Measurements from ENCODE around the gene ZNF536. TPM values are rescaled to one million over a fixed set of nuclear protein-coding genes. Genes with fewer than 3 reads are reported as not detected.

ZNF536 gene
- total RNA-seq, 1 experiment from 2014 or later, result 0.05 TPM

DNA sequence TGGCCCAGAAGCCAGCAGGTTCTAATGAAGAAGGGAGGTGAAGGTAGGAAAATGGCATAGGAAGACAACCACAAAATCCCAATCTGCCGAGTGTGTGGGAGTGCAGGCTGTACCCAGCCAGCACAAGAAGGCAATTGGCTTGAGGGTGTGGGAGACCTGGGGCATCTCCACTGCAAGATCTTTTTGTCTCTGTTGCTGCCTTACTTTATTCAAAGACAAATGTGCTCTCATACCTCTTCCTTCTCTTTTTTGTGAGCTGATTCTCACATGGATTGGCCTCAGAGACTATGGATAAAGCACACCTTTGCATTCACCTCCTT, 183.6 kb downstream of the ZNF536 start:
- Histone ChIP-seq H3K4me1 (ENCODE audit: control insufficient read depth, insufficient read depth, low read length) (no peaks in the 10 kb centered on the region), H3K4me3 (ENCODE audit: low read depth in 2 of 2, low read length in 2 of 2) (no peak overlapping the region), H3K27ac (ENCODE audit: low read length) (no peak overlapping the region), H3K27me3 (ENCODE audit: control insufficient read depth, insufficient read depth, low read length) (peaks cover 32% of the 10 kb centered on the region), H3K9me3 (ENCODE audit: control insufficient read depth, insufficient read depth, low read depth, low read length) (no peaks in the 10 kb centered on the region), H3K36me3 (ENCODE audit: control insufficient read depth, insufficient read depth, low read length) (no peaks in the 10 kb centered on the region)
- ChIA-PET CTCF (interaction anchor here (0.6 kb wide), 1 partner anchor 33 kb away, joined by 3 read pairs; no protein-coding TSS in a partner anchor), POLR2A (no interaction called here)
- DNase-seq (ENCODE audit: low read depth, low spot score) (no peak), ATAC-seq (no peak)
- TF ChIP-seq POLR2AphosphoS5 (IDR thresholded peaks at IDR 0.05; ENCODE audit: low read depth, low read length) (no peak), TCF7L2 (IDR thresholded peaks at IDR 0.05; ENCODE audit: low read depth, low read length) (no peak), SIN3A (IDR thresholded peaks at IDR 0.05; ENCODE audit: borderline replicate concordance, insufficient read depth, low read depth, low read length) (no peak)
- TF ChIP-seq, protein P1, sequence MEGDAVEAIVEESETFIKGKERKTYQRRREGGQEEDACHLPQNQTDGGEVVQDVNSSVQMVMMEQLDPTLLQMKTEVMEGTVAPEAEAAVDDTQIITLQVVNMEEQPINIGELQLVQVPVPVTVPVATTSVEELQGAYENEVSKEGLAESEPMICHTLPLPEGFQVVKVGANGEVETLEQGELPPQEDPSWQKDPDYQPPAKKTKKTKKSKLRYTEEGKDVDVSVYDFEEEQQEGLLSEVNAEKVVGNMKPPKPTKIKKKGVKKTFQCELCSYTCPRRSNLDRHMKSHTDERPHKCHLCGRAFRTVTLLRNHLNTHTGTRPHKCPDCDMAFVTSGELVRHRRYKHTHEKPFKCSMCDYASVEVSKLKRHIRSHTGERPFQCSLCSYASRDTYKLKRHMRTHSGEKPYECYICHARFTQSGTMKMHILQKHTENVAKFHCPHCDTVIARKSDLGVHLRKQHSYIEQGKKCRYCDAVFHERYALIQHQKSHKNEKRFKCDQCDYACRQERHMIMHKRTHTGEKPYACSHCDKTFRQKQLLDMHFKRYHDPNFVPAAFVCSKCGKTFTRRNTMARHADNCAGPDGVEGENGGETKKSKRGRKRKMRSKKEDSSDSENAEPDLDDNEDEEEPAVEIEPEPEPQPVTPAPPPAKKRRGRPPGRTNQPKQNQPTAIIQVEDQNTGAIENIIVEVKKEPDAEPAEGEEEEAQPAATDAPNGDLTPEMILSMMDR (IDR thresholded peaks at IDR 0.05), result no peak
- TF ChIP-seq, protein P2, sequence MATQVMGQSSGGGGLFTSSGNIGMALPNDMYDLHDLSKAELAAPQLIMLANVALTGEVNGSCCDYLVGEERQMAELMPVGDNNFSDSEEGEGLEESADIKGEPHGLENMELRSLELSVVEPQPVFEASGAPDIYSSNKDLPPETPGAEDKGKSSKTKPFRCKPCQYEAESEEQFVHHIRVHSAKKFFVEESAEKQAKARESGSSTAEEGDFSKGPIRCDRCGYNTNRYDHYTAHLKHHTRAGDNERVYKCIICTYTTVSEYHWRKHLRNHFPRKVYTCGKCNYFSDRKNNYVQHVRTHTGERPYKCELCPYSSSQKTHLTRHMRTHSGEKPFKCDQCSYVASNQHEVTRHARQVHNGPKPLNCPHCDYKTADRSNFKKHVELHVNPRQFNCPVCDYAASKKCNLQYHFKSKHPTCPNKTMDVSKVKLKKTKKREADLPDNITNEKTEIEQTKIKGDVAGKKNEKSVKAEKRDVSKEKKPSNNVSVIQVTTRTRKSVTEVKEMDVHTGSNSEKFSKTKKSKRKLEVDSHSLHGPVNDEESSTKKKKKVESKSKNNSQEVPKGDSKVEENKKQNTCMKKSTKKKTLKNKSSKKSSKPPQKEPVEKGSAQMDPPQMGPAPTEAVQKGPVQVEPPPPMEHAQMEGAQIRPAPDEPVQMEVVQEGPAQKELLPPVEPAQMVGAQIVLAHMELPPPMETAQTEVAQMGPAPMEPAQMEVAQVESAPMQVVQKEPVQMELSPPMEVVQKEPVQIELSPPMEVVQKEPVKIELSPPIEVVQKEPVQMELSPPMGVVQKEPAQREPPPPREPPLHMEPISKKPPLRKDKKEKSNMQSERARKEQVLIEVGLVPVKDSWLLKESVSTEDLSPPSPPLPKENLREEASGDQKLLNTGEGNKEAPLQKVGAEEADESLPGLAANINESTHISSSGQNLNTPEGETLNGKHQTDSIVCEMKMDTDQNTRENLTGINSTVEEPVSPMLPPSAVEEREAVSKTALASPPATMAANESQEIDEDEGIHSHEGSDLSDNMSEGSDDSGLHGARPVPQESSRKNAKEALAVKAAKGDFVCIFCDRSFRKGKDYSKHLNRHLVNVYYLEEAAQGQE (IDR thresholded peaks at IDR 0.05; ENCODE audit: insufficient read depth in 1 of 2, low read depth in 2 of 2, low read length in 1 of 2), result no peak
- in situ Hi-C loops (cut with HindIII; ENCODE audit: low pct_unique_long_range_greater_than_20kb, low sequenced_read_pairs), result no loop called here
- no TSS peak for BruUV-seq (replicated peaks)
- intact Hi-C loops (cut with micrococcal nuclease; ENCODE audit: unreplicated experiment), result no loop called here

DNA sequence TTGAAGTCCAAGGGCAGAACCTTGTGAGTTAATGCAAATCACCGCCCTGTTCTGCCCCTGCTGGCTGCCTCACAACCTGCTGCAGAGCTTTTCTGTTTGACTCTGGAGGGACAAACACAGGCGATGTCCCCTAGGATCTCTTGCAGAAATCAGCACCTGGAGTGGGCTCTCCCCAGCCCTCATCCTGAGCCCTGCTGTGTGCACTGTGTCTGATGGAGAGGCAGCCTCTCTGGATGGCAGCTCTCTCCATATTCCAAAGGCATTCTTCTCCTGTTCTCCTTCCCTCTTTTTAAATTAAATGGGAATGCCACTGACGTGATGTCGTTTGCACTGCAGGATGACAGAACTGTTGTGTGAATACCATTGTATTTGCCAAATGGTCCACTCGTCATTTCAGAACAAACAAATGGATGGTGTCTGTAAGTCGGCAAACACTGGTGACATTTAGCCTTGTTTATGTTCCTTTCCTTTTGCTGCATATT, 184.1 kb downstream of the ZNF536 start:
- Histone ChIP-seq H3K27me3 (ENCODE audit: control insufficient read depth, insufficient read depth, low read length) (peaks cover 32% of the 10 kb centered on the region), H3K4me1 (ENCODE audit: control insufficient read depth, insufficient read depth, low read length) (no peaks in the 10 kb centered on the region), H3K36me3 (ENCODE audit: control insufficient read depth, insufficient read depth, low read length) (no peaks in the 10 kb centered on the region), H3K9me3 (ENCODE audit: control insufficient read depth, insufficient read depth, low read depth, low read length) (no peaks in the 10 kb centered on the region), H3K27ac (ENCODE audit: low read length) (no peak overlapping the region), H3K4me3 (ENCODE audit: low read depth in 2 of 2, low read length in 2 of 2) (no peak overlapping the region)
- ChIA-PET CTCF (interaction anchor here (0.6 kb wide), 1 partner anchor 34 kb away, joined by 3 read pairs; no protein-coding TSS in a partner anchor), POLR2A (no interaction called here)
- BruUV-seq (replicated peaks), result no TSS peak
- in situ Hi-C loops (cut with HindIII; ENCODE audit: low pct_unique_long_range_greater_than_20kb, low sequenced_read_pairs), result no loop called here
- ATAC-seq (no peak), DNase-seq (ENCODE audit: low read depth, low spot score) (no peak)
- TF ChIP-seq SIN3A (IDR thresholded peaks at IDR 0.05; ENCODE audit: borderline replicate concordance, insufficient read depth, low read depth, low read length), result no peak
- TF ChIP-seq POLR2AphosphoS5 (IDR thresholded peaks at IDR 0.05; ENCODE audit: low read depth, low read length), result no peak
- TF ChIP-seq TCF7L2 (IDR thresholded peaks at IDR 0.05; ENCODE audit: low read depth, low read length), result no peak
- TF ChIP-seq, protein P1 (IDR thresholded peaks at IDR 0.05), result no peak
- TF ChIP-seq, protein P2 (IDR thresholded peaks at IDR 0.05; ENCODE audit: insufficient read depth in 1 of 2, low read depth in 2 of 2, low read length in 1 of 2), result no peak
- intact Hi-C loops (cut with micrococcal nuclease; ENCODE audit: unreplicated experiment), result no loop called here
